HepG2 (cell line): ENCODE measurements around the gene ZNF440. TPM values are rescaled to one million over a fixed set of nuclear protein-coding genes. Genes with fewer than 3 reads are reported as not detected.

Experiments used
- ELF3 ChIP-seq: IDR thresholded peaks from 2 replicates; pipeline ENCODE4 v1.6.1; 2016; ENCODE audit warnings: missing genetic modification reagents, missing compliant biosample characterization
- GATA4 ChIP-seq: sonication (generic); IDR thresholded peaks from 2 replicates; pipeline ENCODE4 v1.6.1; 2016; ENCODE audit warnings: antibody characterized with exemption, low read depth, borderline replicate concordance
- HNRNPL ChIP-seq: fragments of 200-400 bp; formaldehyde crosslinking; IDR thresholded peaks from 2 replicates; pipeline ENCODE4 v1.6.1; 2017; ENCODE audit warnings: mild to moderate bottlenecking, low read depth, low read length
- HNRNPUL1 ChIP-seq: fragments of 200-400 bp; formaldehyde crosslinking; IDR thresholded peaks from 2 replicates; pipeline ENCODE4 v1.6.1; 2017; ENCODE audit warnings: low read depth, mild to moderate bottlenecking, low read length, moderate library complexity
- KDM2A ChIP-seq: sonication (generic); formaldehyde crosslinking; IDR thresholded peaks from 2 replicates; pipeline ENCODE4 v1.4.0; 2020; ENCODE audit warnings: low read depth, missing genetic modification reagents, borderline replicate concordance
- MTF2 ChIP-seq: sonication (generic); formaldehyde crosslinking; IDR thresholded peaks from 2 replicates; pipeline ENCODE4 v1.5.0; 2020; ENCODE audit warnings: missing genetic modification reagents, borderline replicate concordance
- RAD51 ChIP-seq: fragments of 450-650 bp; IDR thresholded peaks from 2 replicates; pipeline ENCODE4 v1.6.1; 2016; ENCODE audit warnings: borderline replicate concordance
- XRCC5 ChIP-seq: fragments of 200-400 bp; formaldehyde crosslinking; optimal IDR thresholded peaks from 2 replicates; pipeline ENCODE3; 2017; ENCODE audit warnings: mild to moderate bottlenecking, low read length
- YEATS4 ChIP-seq: sonication (generic); formaldehyde crosslinking; IDR thresholded peaks from 2 replicates; pipeline ENCODE4 v1.4.0; 2020; ENCODE audit warnings: missing genetic modification reagents, borderline replicate concordance
- ZFP1 ChIP-seq: IDR thresholded peaks from 2 replicates; pipeline ENCODE4 v1.6.1; 2016
- ZNF496 ChIP-seq: sonication (generic); formaldehyde crosslinking; IDR thresholded peaks from 2 replicates; pipeline ENCODE4 v1.8.1; 2023; ENCODE audit warnings: mild to moderate bottlenecking, moderate library complexity, missing genetic modification reagents; ENCODE audit not compliant: insufficient replicate concordance
- ZNF710 ChIP-seq: sonication (generic); formaldehyde crosslinking; IDR thresholded peaks from 2 replicates; pipeline ENCODE4 v1.5.0; 2020; ENCODE audit warnings: mild to moderate bottlenecking, missing genetic modification reagents, borderline replicate concordance
- ZNF720 ChIP-seq: sonication (generic); formaldehyde crosslinking; IDR thresholded peaks from 2 replicates; pipeline ENCODE4 v1.4.0; 2020; ENCODE audit warnings: missing genetic modification reagents
- polyA plus RNA-seq, 8 experiments: library from polyadenylated mRNA; depleted of rRNA in 3 of 8; stranded (reverse) in 7 of 8; unstranded in 1 of 8; fragments of >200 nt; fragmentation: Illumina TruSeq in 4 of 8; extraction: Trizol in 4 of 8; gene quantifications; 2 replicates each; pipeline versions ENCODE4 v1.2.1 to v1.2.3, GENCODE V29; 2011 to 2016; ENCODE audit warnings: low read depth in 4 of 8, missing spikeins in 1 of 8, mixed read lengths in 1 of 8; ENCODE audit not compliant: insufficient read depth in 1 of 8
- total RNA-seq, 5 experiments: library from RNA; depleted of rRNA; stranded (reverse); fragments of >200 nt; fragmentation: Illumina TruSeq; extraction: Trizol; gene quantifications; 2 replicates each; pipeline ENCODE4 v1.2.3, GENCODE V29; 2016; ENCODE audit warnings: low read depth in 1 of 5
- TF ChIP-seq, protein P1 (sequence below): IDR thresholded peaks from 2 replicates; pipeline ENCODE4 v1.6.1; 2012; ENCODE audit warnings: inconsistent platforms
- TF ChIP-seq, protein P2 (sequence below): sonication (generic); formaldehyde crosslinking; IDR thresholded peaks from 2 replicates; pipeline ENCODE4 v1.5.1; 2020; ENCODE audit warnings: mild to moderate bottlenecking, moderate library complexity, missing genetic modification reagents
- TF ChIP-seq, protein P3 (sequence below): sonication (generic); formaldehyde crosslinking; IDR thresholded peaks from 2 replicates; pipeline ENCODE4 v1.4.0; 2020; ENCODE audit warnings: missing genetic modification reagents
- TF ChIP-seq, protein P4 (sequence below), 2 experiments: sonication (generic) in 1 of 2; formaldehyde crosslinking in 1 of 2; IDR thresholded peaks; 2 replicates each; pipeline versions ENCODE4 v1.5.1 to v1.6.1; 2011 to 2020; ENCODE audit warnings: borderline replicate concordance in 1 of 2, low read depth in 1 of 2, low read length in 1 of 2, mild to moderate bottlenecking in 1 of 2, missing genetic modification reagents in 1 of 2, moderate library complexity in 1 of 2
- TF ChIP-seq, protein P5 (sequence below): sonication (generic); formaldehyde crosslinking; IDR thresholded peaks from 2 replicates; pipeline ENCODE4 v1.5.1; 2020; ENCODE audit warnings: missing genetic modification reagents, mild to moderate bottlenecking, borderline replicate concordance

Gene ZNF440
- total and polyA plus RNA-seq, 2 of the 13 experiments (the other 11 are each of a cell fraction or from before 2014, with no cell fraction given): 2.7 to 12.4 TPM

DNA sequence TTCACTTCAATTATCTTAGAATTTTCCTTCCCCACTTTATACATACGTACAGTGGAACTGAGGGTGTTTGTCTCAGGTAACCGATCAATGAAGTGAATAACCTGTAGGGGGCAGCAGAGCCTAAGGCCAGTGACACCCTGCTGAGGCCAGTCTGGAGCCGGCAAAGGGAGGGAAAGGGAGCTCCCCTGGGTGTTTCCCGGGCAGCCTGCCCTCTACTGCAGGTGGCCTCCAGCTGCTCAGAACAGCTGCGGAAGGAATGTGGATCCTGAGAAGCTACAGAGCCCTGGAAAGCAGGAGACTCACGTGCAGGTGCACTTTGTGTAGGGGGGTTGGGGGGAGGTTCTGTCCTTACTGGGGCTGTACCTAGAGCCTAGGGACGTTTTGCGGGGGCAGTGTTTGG, 16.6 kb upstream of the ZNF440 start (continued):
- TF ChIP-seq ZNF710 (CRISPR knock-in tag) (peak; percentile 73), MTF2 (CRISPR knock-in tag) (no peak), ZNF496 (no peak), GATA4 (no peak), HNRNPL (0 out of 2 replicates have a peak, but pooled peaks have one; percentile 23), HNRNPUL1 (no peak), ELF3 (peak; percentile 48; the same call in 1 of the 2 replicates), RAD51 (no peak), XRCC5 (peak; percentile 80), ZFP1 (CRISPR knock-in tag) (0 out of 2 replicates have a peak, but pooled peaks have one; percentile 35), ZNF720 (CRISPR knock-in tag) (no peak), YEATS4 (CRISPR knock-in tag) (no peak), KDM2A (CRISPR knock-in tag) (peak; percentile 44; the same call in 1 of the 2 replicates)
- TF ChIP-seq, protein P1, sequence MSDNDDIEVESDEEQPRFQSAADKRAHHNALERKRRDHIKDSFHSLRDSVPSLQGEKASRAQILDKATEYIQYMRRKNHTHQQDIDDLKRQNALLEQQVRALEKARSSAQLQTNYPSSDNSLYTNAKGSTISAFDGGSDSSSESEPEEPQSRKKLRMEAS: peak; percentile 37; the same call in 1 of the 2 replicates
- TF ChIP-seq, protein P2, sequence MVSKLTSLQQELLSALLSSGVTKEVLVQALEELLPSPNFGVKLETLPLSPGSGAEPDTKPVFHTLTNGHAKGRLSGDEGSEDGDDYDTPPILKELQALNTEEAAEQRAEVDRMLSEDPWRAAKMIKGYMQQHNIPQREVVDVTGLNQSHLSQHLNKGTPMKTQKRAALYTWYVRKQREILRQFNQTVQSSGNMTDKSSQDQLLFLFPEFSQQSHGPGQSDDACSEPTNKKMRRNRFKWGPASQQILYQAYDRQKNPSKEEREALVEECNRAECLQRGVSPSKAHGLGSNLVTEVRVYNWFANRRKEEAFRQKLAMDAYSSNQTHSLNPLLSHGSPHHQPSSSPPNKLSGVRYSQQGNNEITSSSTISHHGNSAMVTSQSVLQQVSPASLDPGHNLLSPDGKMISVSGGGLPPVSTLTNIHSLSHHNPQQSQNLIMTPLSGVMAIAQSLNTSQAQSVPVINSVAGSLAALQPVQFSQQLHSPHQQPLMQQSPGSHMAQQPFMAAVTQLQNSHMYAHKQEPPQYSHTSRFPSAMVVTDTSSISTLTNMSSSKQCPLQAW (CRISPR knock-in tag): 0 out of 2 replicates have a peak, but pooled peaks have one; percentile 29
- TF ChIP-seq, protein P3, sequence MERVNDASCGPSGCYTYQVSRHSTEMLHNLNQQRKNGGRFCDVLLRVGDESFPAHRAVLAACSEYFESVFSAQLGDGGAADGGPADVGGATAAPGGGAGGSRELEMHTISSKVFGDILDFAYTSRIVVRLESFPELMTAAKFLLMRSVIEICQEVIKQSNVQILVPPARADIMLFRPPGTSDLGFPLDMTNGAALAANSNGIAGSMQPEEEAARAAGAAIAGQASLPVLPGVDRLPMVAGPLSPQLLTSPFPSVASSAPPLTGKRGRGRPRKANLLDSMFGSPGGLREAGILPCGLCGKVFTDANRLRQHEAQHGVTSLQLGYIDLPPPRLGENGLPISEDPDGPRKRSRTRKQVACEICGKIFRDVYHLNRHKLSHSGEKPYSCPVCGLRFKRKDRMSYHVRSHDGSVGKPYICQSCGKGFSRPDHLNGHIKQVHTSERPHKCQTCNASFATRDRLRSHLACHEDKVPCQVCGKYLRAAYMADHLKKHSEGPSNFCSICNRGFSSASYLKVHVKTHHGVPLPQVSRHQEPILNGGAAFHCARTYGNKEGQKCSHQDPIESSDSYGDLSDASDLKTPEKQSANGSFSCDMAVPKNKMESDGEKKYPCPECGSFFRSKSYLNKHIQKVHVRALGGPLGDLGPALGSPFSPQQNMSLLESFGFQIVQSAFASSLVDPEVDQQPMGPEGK: peak; percentile 39; the same call in 1 of the 2 replicates
- TF ChIP-seq, protein P4, sequence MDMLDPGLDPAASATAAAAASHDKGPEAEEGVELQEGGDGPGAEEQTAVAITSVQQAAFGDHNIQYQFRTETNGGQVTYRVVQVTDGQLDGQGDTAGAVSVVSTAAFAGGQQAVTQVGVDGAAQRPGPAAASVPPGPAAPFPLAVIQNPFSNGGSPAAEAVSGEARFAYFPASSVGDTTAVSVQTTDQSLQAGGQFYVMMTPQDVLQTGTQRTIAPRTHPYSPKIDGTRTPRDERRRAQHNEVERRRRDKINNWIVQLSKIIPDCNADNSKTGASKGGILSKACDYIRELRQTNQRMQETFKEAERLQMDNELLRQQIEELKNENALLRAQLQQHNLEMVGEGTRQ (IDR thresholded peaks at IDR 0.05; ENCODE audit: low read depth, low read length): no peak
- TF ChIP-seq, protein P4 (CRISPR knock-in tag; IDR thresholded peaks at IDR 0.05; ENCODE audit: borderline replicate concordance): no peak
- TF ChIP-seq, protein P5, sequence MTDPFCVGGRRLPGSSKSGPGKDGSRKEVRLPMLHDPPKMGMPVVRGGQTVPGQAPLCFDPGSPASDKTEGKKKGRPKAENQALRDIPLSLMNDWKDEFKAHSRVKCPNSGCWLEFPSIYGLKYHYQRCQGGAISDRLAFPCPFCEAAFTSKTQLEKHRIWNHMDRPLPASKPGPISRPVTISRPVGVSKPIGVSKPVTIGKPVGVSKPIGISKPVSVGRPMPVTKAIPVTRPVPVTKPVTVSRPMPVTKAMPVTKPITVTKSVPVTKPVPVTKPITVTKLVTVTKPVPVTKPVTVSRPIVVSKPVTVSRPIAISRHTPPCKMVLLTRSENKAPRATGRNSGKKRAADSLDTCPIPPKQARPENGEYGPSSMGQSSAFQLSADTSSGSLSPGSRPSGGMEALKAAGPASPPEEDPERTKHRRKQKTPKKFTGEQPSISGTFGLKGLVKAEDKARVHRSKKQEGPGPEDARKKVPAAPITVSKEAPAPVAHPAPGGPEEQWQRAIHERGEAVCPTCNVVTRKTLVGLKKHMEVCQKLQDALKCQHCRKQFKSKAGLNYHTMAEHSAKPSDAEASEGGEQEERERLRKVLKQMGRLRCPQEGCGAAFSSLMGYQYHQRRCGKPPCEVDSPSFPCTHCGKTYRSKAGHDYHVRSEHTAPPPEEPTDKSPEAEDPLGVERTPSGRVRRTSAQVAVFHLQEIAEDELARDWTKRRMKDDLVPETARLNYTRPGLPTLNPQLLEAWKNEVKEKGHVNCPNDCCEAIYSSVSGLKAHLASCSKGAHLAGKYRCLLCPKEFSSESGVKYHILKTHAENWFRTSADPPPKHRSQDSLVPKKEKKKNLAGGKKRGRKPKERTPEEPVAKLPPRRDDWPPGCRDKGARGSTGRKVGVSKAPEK (CRISPR knock-in tag): 0 out of 2 replicates have a peak, but pooled peaks have one; percentile 70
